HCT116 (cell line): ENCODE measurements around the gene RABGGTA. TPM values are rescaled to one million over a fixed set of nuclear protein-coding genes. Genes with fewer than 3 reads are reported as not detected.

Source experiments
- ATAC-seq: fragments of 200-7000 bp; cut with Tn5 transposase; 2 replicates; pipeline ENCODE4 v1.9.1; 2020; ENCODE audit warnings: mild to moderate bottlenecking, moderate library complexity
- BruUV-seq: library from RNA; stranded (reverse); fragments of 400-500 nt; replicated peaks from 2 replicates; lab custom pipeline; 2021; lab: Mats Ljungman, UMichigan
- CTCF ChIA-PET: fragments of 300-600 bp; sonication (Branson Sonifier 250); formaldehyde crosslinking; loops from one replicate; lab custom pipeline; 2021; ENCODE audit warnings: antibody characterized with exemption; lab: Charles Lee
- POLR2A ChIA-PET: fragments of 300-600, 350-600 bp; sonication (Branson Sonifier 250); formaldehyde crosslinking; loops from one replicate; lab custom pipeline; 2021; ENCODE audit warnings: antibody characterized with exemption; lab: Charles Lee
- RAD21 ChIA-PET, 2 experiments: fragments of 300-600 bp; sonication (Branson Sonifier 250); formaldehyde crosslinking; loops; one replicate each; lab custom pipeline; 2023; ENCODE audit warnings: low total read pairs in 2 of 2; ENCODE audit not compliant: uncharacterized antibody in 2 of 2, unreplicated experiment in 2 of 2, low non-redundant PET in 1 of 2; lab: Charles Lee
- DNase-seq: peaks from one replicate; pipeline ENCODE4 v3.0.0-alpha.2; 2010; ENCODE audit warnings: low read depth, low spot score
- H2AFZ ChIP-seq: fragments of 200-600 bp; shearing (Covaris generic), sonication (generic); 2 replicates; pipeline ENCODE4 v1.6.1; 2017; ENCODE audit warnings: low read depth, mixed run types, mixed read lengths, antibody characterized with exemption, low read length; ENCODE audit not compliant: poor library complexity, severe bottlenecking
- H3K27ac ChIP-seq: 2 replicates; pipeline ENCODE4 v1.5.1; 2012; ENCODE audit warnings: low read depth, low read length
- H3K27me3 ChIP-seq: fragments of 200-600 bp; sonication (generic); 2 replicates; pipeline ENCODE4 v1.6.1; 2016; ENCODE audit warnings: mixed run types, low read length, mixed read lengths; ENCODE audit not compliant: insufficient read depth
- H3K36me3 ChIP-seq, 2 experiments: fragments of 200-500 bp in 1 of 2; fragments of 200-600 bp in 1 of 2; sonication (Bioruptor generic) in 1 of 2; sonication (generic) in 1 of 2; 2 replicates each; pipeline versions ENCODE4 v1.5.1 to v1.6.1; 2014 to 2016; ENCODE audit warnings: low read length in 2 of 2, inconsistent platforms in 1 of 2, mixed read lengths in 1 of 2, mixed run types in 1 of 2; ENCODE audit not compliant: insufficient read depth in 2 of 2, control insufficient read depth in 1 of 2
- H3K4me1 ChIP-seq, 2 experiments: fragments of 200-600 bp in 1 of 2; sonication (generic) in 1 of 2; 2 replicates each; pipeline versions ENCODE4 v1.5.1 to v1.6.1; 2012 to 2017; ENCODE audit warnings: low read length in 2 of 2, inconsistent platforms in 1 of 2, mild to moderate bottlenecking in 1 of 2, mixed read lengths in 1 of 2, mixed run types in 1 of 2, moderate library complexity in 1 of 2; ENCODE audit not compliant: insufficient read depth in 2 of 2, control insufficient read depth in 1 of 2
- H3K4me2 ChIP-seq: fragments of 200-600 bp; sonication (generic); 2 replicates; pipeline ENCODE4 v1.6.1; 2017; ENCODE audit warnings: mixed run types, low read length, mixed read lengths
- H3K4me3 ChIP-seq, 2 experiments: fragments of 200-600 bp in 1 of 2; sonication (generic) in 1 of 2; replicated peaks in 1 of 2; 2 replicates each; pipeline ENCODE4 v1.5.1; 2011 to 2016; ENCODE audit warnings: low read length in 2 of 2, control low read depth in 1 of 2, low read depth in 1 of 2, mild to moderate bottlenecking in 1 of 2, mixed read lengths in 1 of 2, mixed run types in 1 of 2
- H3K79me2 ChIP-seq: fragments of 200-600 bp; sonication (generic); 2 replicates; pipeline ENCODE4 v1.6.1; 2017; ENCODE audit warnings: mild to moderate bottlenecking, mixed run types, low read length, moderate library complexity, mixed read lengths; ENCODE audit not compliant: insufficient read depth
- H3K9ac ChIP-seq: fragments of 200-600 bp; sonication (generic); 2 replicates; pipeline ENCODE4 v1.6.1; 2016; ENCODE audit warnings: low read length, mixed read lengths
- H3K9me2 ChIP-seq: fragments of 200-600 bp; sonication (generic), shearing (Covaris generic); 2 replicates; pipeline ENCODE4 v1.6.1; 2017; ENCODE audit warnings: mixed run types, mild to moderate bottlenecking, moderate library complexity; ENCODE audit not compliant: insufficient read depth
- H3K9me3 ChIP-seq, 2 experiments: fragments of 200-500 bp in 1 of 2; fragments of 200-600 bp in 1 of 2; sonication (Bioruptor generic) in 1 of 2; sonication (generic) in 1 of 2; 2 replicates each; pipeline ENCODE4 v1.6.1; 2014 to 2017; ENCODE audit warnings: low read length in 2 of 2, mixed read lengths in 2 of 2, inconsistent platforms in 1 of 2, low read depth in 1 of 2, mild to moderate bottlenecking in 1 of 2, mixed run types in 1 of 2, moderate library complexity in 1 of 2; ENCODE audit not compliant: control insufficient read depth in 1 of 2, insufficient read depth in 1 of 2
- H4K20me1 ChIP-seq: fragments of 200-600 bp; sonication (generic), shearing (Covaris generic); 2 replicates; pipeline ENCODE4 v1.6.1; 2017; ENCODE audit warnings: mixed run types, mild to moderate bottlenecking, moderate library complexity; ENCODE audit not compliant: insufficient read depth
- ATF3 ChIP-seq: IDR thresholded peaks from 2 replicates; pipeline ENCODE4 v1.6.1; 2012
- CBX3 ChIP-seq: IDR thresholded peaks from 2 replicates; pipeline ENCODE4 v1.6.1; 2012; ENCODE audit warnings: low read depth
- CEBPB ChIP-seq: IDR thresholded peaks from 2 replicates; pipeline ENCODE4 v1.6.1; 2012; ENCODE audit warnings: low read depth
- CTCF ChIP-seq, 3 experiments: fragments of 200-600 bp in 1 of 3; sonication (generic) in 1 of 3; IDR thresholded peaks in 2 of 3; conservative IDR thresholded peaks in 1 of 3; 2 replicates each; pipeline ENCODE4 v1.5.1; 2012 to 2017; ENCODE audit warnings: low read depth in 2 of 3, low read length in 2 of 3, antibody characterized with exemption in 1 of 3, borderline replicate concordance in 1 of 3, control low read depth in 1 of 3, mild to moderate bottlenecking in 1 of 3, mixed read lengths in 1 of 3, mixed run types in 1 of 3, moderate library complexity in 1 of 3; ENCODE audit not compliant: insufficient read depth in 1 of 3
- EGR1 ChIP-seq: IDR thresholded peaks from 2 replicates; pipeline ENCODE4 v1.6.1; 2012; ENCODE audit warnings: low read depth
- EZH2phosphoT487 ChIP-seq: fragments of 200-600 bp; IDR thresholded peaks from 2 replicates; pipeline ENCODE4 v1.6.1; 2018; ENCODE audit warnings: antibody characterized with exemption, borderline replicate concordance
- FOSL1 ChIP-seq: IDR thresholded peaks from 2 replicates; pipeline ENCODE4 v1.6.1; 2012; ENCODE audit warnings: low read depth
- JUND ChIP-seq: IDR thresholded peaks from 2 replicates; pipeline ENCODE4 v1.6.1; 2012
- MAX ChIP-seq: IDR thresholded peaks from 2 replicates; pipeline ENCODE4 v1.6.1; 2012
- POLR2A ChIP-seq: IDR thresholded peaks from 2 replicates; pipeline ENCODE4 v1.7.0; 2011; ENCODE audit warnings: borderline replicate concordance; ENCODE audit not compliant: insufficient read depth, insufficient read length; ENCODE audit errors: extremely low read depth
- POLR2AphosphoS5 ChIP-seq: IDR thresholded peaks from 2 replicates; pipeline ENCODE4 v1.6.1; 2011; ENCODE audit warnings: mild to moderate bottlenecking, low read depth, low read length, moderate library complexity
- RAD21 ChIP-seq: IDR thresholded peaks from 2 replicates; pipeline ENCODE4 v1.6.1; 2012; ENCODE audit warnings: low read depth, mild to moderate bottlenecking
- SIN3A ChIP-seq: IDR thresholded peaks from 2 replicates; pipeline ENCODE4 v1.6.1; 2012; ENCODE audit warnings: low read depth
- SP1 ChIP-seq: IDR thresholded peaks from 2 replicates; pipeline ENCODE4 v1.6.1; 2012; ENCODE audit warnings: low read depth
- SRF ChIP-seq: IDR thresholded peaks from 2 replicates; pipeline ENCODE4 v1.6.1; 2012; ENCODE audit warnings: low read depth
- TCF7L2 ChIP-seq: IDR thresholded peaks from 2 replicates; pipeline ENCODE4 v1.7.0; 2011; ENCODE audit warnings: borderline replicate concordance, inconsistent platforms; ENCODE audit not compliant: insufficient read depth, insufficient read length; ENCODE audit errors: extremely low read depth
- YY1 ChIP-seq: IDR thresholded peaks from 2 replicates; pipeline ENCODE4 v1.6.1; 2011; ENCODE audit warnings: low read length, low read depth, moderate library complexity, mild to moderate bottlenecking; ENCODE audit not compliant: insufficient replicate concordance; ENCODE audit errors: extremely low read depth
- ZFX ChIP-seq: fragments of 450-650 bp; IDR thresholded peaks from 2 replicates; pipeline ENCODE4 v1.6.1; 2017
- ZNF274 ChIP-seq: fragments of 200-500 bp; sonication (Bioruptor generic); IDR thresholded peaks from 2 replicates; pipeline ENCODE4 v1.6.1; 2014; ENCODE audit warnings: mild to moderate bottlenecking, low read depth, low read length, inconsistent platforms
- intact Hi-C: fragments of 100-400 bp; cut with micrococcal nuclease; formaldehyde crosslinking; loops from 2 replicates; pipeline ENCODE4 v1.10.0; 2022
- total RNA-seq: library from RNA; stranded (reverse); gene quantifications from one replicate; pipeline ENCODE4 v1.2.1, GENCODE V29; 2021; ENCODE audit not compliant: unreplicated experiment

Gene RABGGTA
- total RNA-seq, 1 experiment from 2014 or later = 40.8 TPM

GRCh38 chr14:24277606-24278321 lies 6.4 kb upstream of the RABGGTA start:
- intact Hi-C loops = no loop called here
- Histone ChIP-seq H2AFZ (no peak overlapping the region), H4K20me1 (no peaks in the 10 kb centered on the region), H3K27me3 (no peaks in the 10 kb centered on the region), H3K27ac (no peak overlapping the region), H3K4me2 (no peak overlapping the region), H3K9me2 (no peaks in the 10 kb centered on the region), H3K79me2 (no peaks in the 10 kb centered on the region), H3K9me3 (no peaks in the 10 kb centered on the region), H3K36me3 (no peaks in the 10 kb centered on the region), H3K9ac (no peak overlapping the region), H3K4me1 (peaks cover 4 to 5% of the 10 kb centered on the region in 2 experiments; a peak in 1 of 4 replicates), H3K4me3 (no peak overlapping the region)
- ATAC-seq (no peak), DNase-seq (no peak)
- TF ChIP-seq EGR1 = no peak
- no peak for TF ChIP-seq CTCF (IDR thresholded peaks at IDR 0.05 in 2 of 3, conservative IDR thresholded peaks at IDR 0.05 in 1 of 3; ENCODE audit: borderline replicate concordance in 1 of 3, insufficient read depth in 1 of 3, low read depth in 2 of 3, low read length in 2 of 3)
- TF ChIP-seq RAD21 = no peak
- no peak for TF ChIP-seq YY1
- TF ChIP-seq SP1 = no peak
- TF ChIP-seq SRF = no peak
- no peak for TF ChIP-seq TCF7L2
- no peak for TF ChIP-seq ZFX
- TF ChIP-seq JUND = no peak
- TF ChIP-seq ATF3 = no peak
- no peak for TF ChIP-seq CEBPB
- no peak for TF ChIP-seq FOSL1
- TF ChIP-seq CBX3 = no peak
- no peak for TF ChIP-seq POLR2A
- TF ChIP-seq ZNF274 = no peak
- TF ChIP-seq SIN3A = no peak
- no peak for TF ChIP-seq POLR2AphosphoS5
- no peak for TF ChIP-seq MAX
- no peak for TF ChIP-seq EZH2phosphoT487
- ChIA-PET RAD21 (no interaction called here), POLR2A (no interaction called here), CTCF (no interaction called here)
- BruUV-seq = no TSS peak
